ENCODE measurements around the gene METTL13. TPM values are rescaled to one million over a fixed set of nuclear protein-coding genes. Genes with fewer than 3 reads are reported as not detected.

The METTL13 gene, protein sequence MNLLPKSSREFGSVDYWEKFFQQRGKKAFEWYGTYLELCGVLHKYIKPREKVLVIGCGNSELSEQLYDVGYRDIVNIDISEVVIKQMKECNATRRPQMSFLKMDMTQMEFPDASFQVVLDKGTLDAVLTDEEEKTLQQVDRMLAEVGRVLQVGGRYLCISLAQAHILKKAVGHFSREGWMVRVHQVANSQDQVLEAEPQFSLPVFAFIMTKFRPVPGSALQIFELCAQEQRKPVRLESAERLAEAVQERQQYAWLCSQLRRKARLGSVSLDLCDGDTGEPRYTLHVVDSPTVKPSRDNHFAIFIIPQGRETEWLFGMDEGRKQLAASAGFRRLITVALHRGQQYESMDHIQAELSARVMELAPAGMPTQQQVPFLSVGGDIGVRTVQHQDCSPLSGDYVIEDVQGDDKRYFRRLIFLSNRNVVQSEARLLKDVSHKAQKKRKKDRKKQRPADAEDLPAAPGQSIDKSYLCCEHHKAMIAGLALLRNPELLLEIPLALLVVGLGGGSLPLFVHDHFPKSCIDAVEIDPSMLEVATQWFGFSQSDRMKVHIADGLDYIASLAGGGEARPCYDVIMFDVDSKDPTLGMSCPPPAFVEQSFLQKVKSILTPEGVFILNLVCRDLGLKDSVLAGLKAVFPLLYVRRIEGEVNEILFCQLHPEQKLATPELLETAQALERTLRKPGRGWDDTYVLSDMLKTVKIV
- total RNA-seq: 10 to 100 TPM; 17.5 to 20.9 (median 20.0) TPM

DNA sequence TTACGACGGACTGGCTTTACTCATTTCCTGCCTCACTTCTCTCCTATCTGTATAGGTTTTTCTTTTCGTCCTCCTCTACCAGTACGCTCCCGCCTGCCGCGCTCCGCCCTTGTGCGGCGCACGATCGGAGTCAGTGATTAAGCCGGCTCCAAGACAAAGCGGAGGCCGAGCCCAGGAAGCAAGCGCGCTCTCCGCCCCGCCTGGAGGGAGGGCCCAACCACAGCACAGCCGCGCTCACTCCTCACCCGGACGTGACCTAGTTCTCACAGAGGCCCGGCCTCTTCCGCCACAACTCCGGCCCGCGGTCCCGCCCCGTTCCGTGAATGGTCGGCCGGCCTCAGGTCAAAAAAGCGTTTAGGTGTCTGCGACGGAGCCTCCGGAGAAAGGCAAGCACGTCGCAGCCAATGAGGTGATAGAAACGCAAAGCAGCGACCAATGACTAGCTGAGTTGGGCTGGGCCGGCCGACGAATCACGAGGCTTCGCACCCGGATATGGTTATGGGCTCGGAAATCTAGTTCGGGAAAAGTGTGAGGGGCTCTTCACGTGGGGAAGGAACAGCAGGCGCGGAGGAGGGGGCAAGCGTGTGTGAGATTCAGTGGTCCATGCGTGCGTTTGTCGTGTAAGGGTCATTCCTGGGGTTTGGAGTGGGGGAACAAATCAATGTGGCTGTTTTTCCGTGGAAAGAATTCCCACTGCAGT lies at the start of gene METTL13:
TSS of gene METTL13 (plus strand) at position 485 of the 700 bp plus-strand sequence. CDS start 308 bp downstream, outside the sequence.
- intact Hi-C loops (cut with DNase I): loop anchor here (2.0 kb wide), 2 partner anchors 39 to 137 kb away; partner anchors contain the start of gene VAMP4
- Histone ChIP-seq H3K4me3 (peak within 1 kb of the TSS; percentile 70 to 85 (median 76)), H3K4me1 (peaks cover 23 to 51% (median 48%) of the 10 kb centered on the region in 4 donors), H3K27me3 (no peaks in the 10 kb centered on the region), H3K27ac (replicated peaks in 1 of 4) (peak within 1 kb of the TSS; percentile 83 to 89 (median 88)), H3K9me3 (no peaks in the 10 kb centered on the region), H3K36me3 (peaks cover 8 to 29% (median 26%) of the 10 kb centered on the region in 4 donors)
- TF ChIP-seq POLR2A (IDR thresholded peaks at IDR 0.05; ENCODE audit: low read depth) (peak; percentile 82), EP300 (IDR thresholded peaks at IDR 0.05) (no peak), POLR2AphosphoS5 (IDR thresholded peaks at IDR 0.05) (peak; percentile 99)
- TF ChIP-seq, protein P1, sequence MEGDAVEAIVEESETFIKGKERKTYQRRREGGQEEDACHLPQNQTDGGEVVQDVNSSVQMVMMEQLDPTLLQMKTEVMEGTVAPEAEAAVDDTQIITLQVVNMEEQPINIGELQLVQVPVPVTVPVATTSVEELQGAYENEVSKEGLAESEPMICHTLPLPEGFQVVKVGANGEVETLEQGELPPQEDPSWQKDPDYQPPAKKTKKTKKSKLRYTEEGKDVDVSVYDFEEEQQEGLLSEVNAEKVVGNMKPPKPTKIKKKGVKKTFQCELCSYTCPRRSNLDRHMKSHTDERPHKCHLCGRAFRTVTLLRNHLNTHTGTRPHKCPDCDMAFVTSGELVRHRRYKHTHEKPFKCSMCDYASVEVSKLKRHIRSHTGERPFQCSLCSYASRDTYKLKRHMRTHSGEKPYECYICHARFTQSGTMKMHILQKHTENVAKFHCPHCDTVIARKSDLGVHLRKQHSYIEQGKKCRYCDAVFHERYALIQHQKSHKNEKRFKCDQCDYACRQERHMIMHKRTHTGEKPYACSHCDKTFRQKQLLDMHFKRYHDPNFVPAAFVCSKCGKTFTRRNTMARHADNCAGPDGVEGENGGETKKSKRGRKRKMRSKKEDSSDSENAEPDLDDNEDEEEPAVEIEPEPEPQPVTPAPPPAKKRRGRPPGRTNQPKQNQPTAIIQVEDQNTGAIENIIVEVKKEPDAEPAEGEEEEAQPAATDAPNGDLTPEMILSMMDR (IDR thresholded peaks at IDR 0.05): peak in 2 of 3 experiments; percentile 5 to 18
- WGBS: 0% methylated on average over 52 of the region's 57 CpGs
- DNase-seq (ENCODE audit: extremely low spot score): peak; percentile 100

DNA sequence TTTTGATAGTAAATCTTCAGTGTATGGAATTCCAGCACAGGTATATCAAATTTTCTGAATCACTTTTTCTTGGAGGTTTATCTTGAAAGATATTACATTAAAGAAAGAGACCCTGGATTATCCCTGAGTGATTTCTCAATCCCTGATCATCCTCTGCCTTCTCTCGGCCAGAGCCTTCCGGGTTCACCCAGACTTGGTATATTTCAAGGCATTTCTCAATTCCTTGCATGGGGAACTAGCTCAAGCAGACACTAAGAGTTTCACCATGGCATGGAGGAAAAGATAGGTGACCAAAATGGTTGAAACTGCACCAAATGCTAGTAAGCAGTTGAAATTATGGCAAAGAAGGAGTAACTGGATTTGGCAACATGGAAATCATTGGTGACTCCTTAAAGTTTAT lies 45.3 kb upstream of the METTL13 start:
- 96% methylated on average over 2 of the region's 2 CpGs for WGBS
- intact Hi-C loops (cut with DNase I): no loop called here
- DNase-seq (ENCODE audit: extremely low spot score): no peak
- TF ChIP-seq POLR2A (IDR thresholded peaks at IDR 0.05; ENCODE audit: low read depth) (no peak), EP300 (IDR thresholded peaks at IDR 0.05) (no peak), POLR2AphosphoS5 (IDR thresholded peaks at IDR 0.05) (no peak)
- TF ChIP-seq, protein P1 (IDR thresholded peaks at IDR 0.05): no peak
- no peaks in the 10 kb centered on the region for H3K27me3 ChIP-seq
- H3K36me3 ChIP-seq: peaks cover 14 to 47% (median 28%) of the 10 kb centered on the region in 4 donors
- no peak overlapping the region for H3K27ac ChIP-seq (replicated peaks in 1 of 4)
- peaks cover 17 to 33% (median 28%) of the 10 kb centered on the region in 4 donors for H3K4me1 ChIP-seq
- H3K9me3 ChIP-seq: no peaks in the 10 kb centered on the region
- H3K4me3 ChIP-seq: no peak overlapping the region

DNA sequence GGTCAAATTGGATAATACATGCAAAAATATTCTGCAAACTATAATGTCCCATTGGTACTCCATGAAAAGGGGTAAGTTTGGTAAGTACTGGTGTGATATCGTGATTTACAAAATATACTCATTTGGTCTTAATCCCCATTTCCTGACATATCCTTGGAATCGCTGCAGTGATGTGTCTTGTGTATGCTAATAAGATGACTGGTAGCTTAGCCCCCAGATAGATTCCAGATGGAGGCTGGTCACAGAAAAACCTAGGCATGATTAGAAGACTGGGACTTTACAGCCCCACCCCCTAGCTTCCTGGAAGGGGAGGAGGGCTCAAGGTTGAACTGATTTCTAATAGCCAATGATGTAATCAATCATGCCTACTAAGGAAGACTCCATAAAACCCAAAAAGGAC lies 42.5 kb upstream of the METTL13 start:
- H3K9me3 ChIP-seq: no peaks in the 10 kb centered on the region
- intact Hi-C loops (cut with DNase I): no loop called here
- WGBS: 77% methylated on average over 2 of the region's 2 CpGs
- H3K4me3 ChIP-seq: no peak overlapping the region
- TF ChIP-seq, protein P1 (IDR thresholded peaks at IDR 0.05): no peak
- TF ChIP-seq EP300 (IDR thresholded peaks at IDR 0.05) (no peak), POLR2A (IDR thresholded peaks at IDR 0.05; ENCODE audit: low read depth) (no peak), POLR2AphosphoS5 (IDR thresholded peaks at IDR 0.05) (no peak)
- peaks cover 25 to 45% (median 34%) of the 10 kb centered on the region in 4 donors for H3K4me1 ChIP-seq
- H3K27me3 ChIP-seq: no peaks in the 10 kb centered on the region
- no peak for DNase-seq (ENCODE audit: extremely low spot score)
- peaks cover 14 to 36% (median 27%) of the 10 kb centered on the region in 4 donors for H3K36me3 ChIP-seq
- H3K27ac ChIP-seq (replicated peaks in 1 of 4): no peak overlapping the region

DNA sequence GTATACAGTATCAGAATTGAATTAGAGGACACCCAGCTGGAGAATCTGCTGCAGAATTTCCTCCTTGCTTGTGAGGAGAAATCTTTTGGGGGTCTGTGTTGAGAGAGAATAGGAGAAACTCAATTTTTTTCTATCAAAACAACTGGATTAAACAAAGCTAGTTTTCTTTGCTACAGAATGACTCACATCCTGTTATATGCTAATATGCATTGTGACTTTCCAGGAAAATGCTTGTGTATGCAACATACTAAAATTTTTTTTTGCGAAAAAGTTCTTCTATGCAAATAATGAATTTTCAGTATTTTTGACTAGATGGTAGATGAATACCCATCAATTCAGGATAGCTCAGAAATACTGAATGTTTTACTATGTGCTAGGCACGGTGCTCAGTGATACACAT lies 41.8 kb upstream of the METTL13 start:
- intact Hi-C loops (cut with DNase I): no loop called here
- Histone ChIP-seq H3K27ac (replicated peaks in 1 of 4) (peak overlapping the region in 1 of 4 donors; percentile 96), H3K4me1 (peaks cover 28 to 50% (median 36%) of the 10 kb centered on the region in 4 donors), H3K36me3 (peaks cover 14 to 36% (median 24%) of the 10 kb centered on the region in 4 donors), H3K4me3 (no peak overlapping the region), H3K9me3 (no peaks in the 10 kb centered on the region), H3K27me3 (no peaks in the 10 kb centered on the region)
- DNase-seq (ENCODE audit: extremely low spot score): no peak
- no peak for TF ChIP-seq POLR2A (IDR thresholded peaks at IDR 0.05; ENCODE audit: low read depth)
- TF ChIP-seq, protein P1 (IDR thresholded peaks at IDR 0.05): no peak
- TF ChIP-seq POLR2AphosphoS5 (IDR thresholded peaks at IDR 0.05): no peak
- no peak for TF ChIP-seq EP300 (IDR thresholded peaks at IDR 0.05)
- WGBS: 74% methylated on average over 2 of the region's 2 CpGs

Data from esophagus muscularis mucosa (tissue), 4 donors.